SU-DHL-6 (cell line): ENCODE measurements around the gene UBP1.
"Not testable (repeated sequence)": the region's sequence is repeated elsewhere in the genome, so short reads cannot be mapped to it uniquely, and the experiment has no call there.

Experiments
- EZH2phosphoT487 ChIP-seq: fragments of 200-600 bp; sonication (generic), shearing (Covaris generic); conservative IDR thresholded peaks from 2 replicates; pipeline ENCODE4 v1.6.1; 2018; ENCODE audit warnings: mild to moderate bottlenecking, antibody characterized with exemption, low read length, moderate library complexity, mixed read lengths
- TF ChIP-seq, protein P1 (sequence below): fragments of 200-600 bp; sonication (generic); IDR thresholded peaks from one replicate; pipeline ENCODE4 v1.5.1; 2017; ENCODE audit warnings: antibody characterized with exemption, mild to moderate bottlenecking, low read length, moderate library complexity; ENCODE audit not compliant: insufficient read depth, poor library complexity, severe bottlenecking

- TF ChIP-seq, protein P1, sequence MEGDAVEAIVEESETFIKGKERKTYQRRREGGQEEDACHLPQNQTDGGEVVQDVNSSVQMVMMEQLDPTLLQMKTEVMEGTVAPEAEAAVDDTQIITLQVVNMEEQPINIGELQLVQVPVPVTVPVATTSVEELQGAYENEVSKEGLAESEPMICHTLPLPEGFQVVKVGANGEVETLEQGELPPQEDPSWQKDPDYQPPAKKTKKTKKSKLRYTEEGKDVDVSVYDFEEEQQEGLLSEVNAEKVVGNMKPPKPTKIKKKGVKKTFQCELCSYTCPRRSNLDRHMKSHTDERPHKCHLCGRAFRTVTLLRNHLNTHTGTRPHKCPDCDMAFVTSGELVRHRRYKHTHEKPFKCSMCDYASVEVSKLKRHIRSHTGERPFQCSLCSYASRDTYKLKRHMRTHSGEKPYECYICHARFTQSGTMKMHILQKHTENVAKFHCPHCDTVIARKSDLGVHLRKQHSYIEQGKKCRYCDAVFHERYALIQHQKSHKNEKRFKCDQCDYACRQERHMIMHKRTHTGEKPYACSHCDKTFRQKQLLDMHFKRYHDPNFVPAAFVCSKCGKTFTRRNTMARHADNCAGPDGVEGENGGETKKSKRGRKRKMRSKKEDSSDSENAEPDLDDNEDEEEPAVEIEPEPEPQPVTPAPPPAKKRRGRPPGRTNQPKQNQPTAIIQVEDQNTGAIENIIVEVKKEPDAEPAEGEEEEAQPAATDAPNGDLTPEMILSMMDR = not testable (repeated sequence)
- TF ChIP-seq EZH2phosphoT487 = not testable (repeated sequence)
Observed at GRCh38 chr3:33459577-33459976, 19.4 kb upstream of the UBP1 start.
